Measurements from ENCODE around the gene HSD17B14.
"Not testable (repeated sequence)": the region's sequence is repeated elsewhere in the genome, so short reads cannot be mapped to it uniquely, and the experiment has no call there.

The HSD17B14 gene

GRCh38 chr19:48836089-48837017 lies at the start of gene HSD17B14:
TSS of gene HSD17B14 (minus strand) at chr19:48836491. CDS start at chr19:48836411, 80 bp downstream.
- peak; percentile 47 for DNase-seq (ENCODE audit: low spot score)

- DNase-seq (ENCODE audit: low spot score): no peak
These were observed 47.4 kb upstream of the HSD17B14 start for GRCh38 chr19:48883726-48884125.

- DNase-seq (ENCODE audit: low spot score): no peak
These were observed 45.7 kb upstream of the HSD17B14 start for GRCh38 chr19:48881741-48882657.

- not testable (repeated sequence) for DNase-seq (ENCODE audit: low spot score)
These were observed 43.4 kb upstream of the HSD17B14 start for GRCh38 chr19:48879696-48880095.

- no peak for DNase-seq (ENCODE audit: low spot score)
These were observed 42.8 kb upstream of the HSD17B14 start for GRCh38 chr19:48879025-48879637.

- DNase-seq (ENCODE audit: low spot score): peak; percentile 27
These were observed 42.1 kb upstream of the HSD17B14 start for GRCh38 chr19:48878196-48879024.

GRCh38 chr19:48877855-48878195 lies 41.5 kb upstream of the HSD17B14 start:
- DNase-seq (ENCODE audit: low spot score): no peak

- not testable (repeated sequence) for DNase-seq (ENCODE audit: low spot score)
These were observed 40.0 kb upstream of the HSD17B14 start for GRCh38 chr19:48876043-48876981.

GRCh38 chr19:48874303-48875135 lies 38.2 kb upstream of the HSD17B14 start:
- peak; percentile 54 for DNase-seq (ENCODE audit: low spot score)

GRCh38 chr19:48873476-48874302 lies 37.4 kb upstream of the HSD17B14 start:
- peak; percentile 19 for DNase-seq (ENCODE audit: low spot score)

- peak; percentile 88 for DNase-seq (ENCODE audit: low spot score)
These were observed 36.7 kb upstream of the HSD17B14 start for GRCh38 chr19:48872884-48873475.

- peak; percentile 96 for DNase-seq (ENCODE audit: low spot score)
These were observed 36.0 kb upstream of the HSD17B14 start, which contains the start of gene PPP1R15A for GRCh38 chr19:48872182-48872883. TSS of gene PPP1R15A (plus strand) at chr19:48872421. CDS start at chr19:48873234, 813 bp downstream.

GRCh38 chr19:48871471-48872181 lies 35.3 kb upstream of the HSD17B14 start:
- DNase-seq (ENCODE audit: low spot score): not testable (repeated sequence)

- no peak for DNase-seq (ENCODE audit: low spot score)
These were observed 33.8 kb upstream of the HSD17B14 start for GRCh38 chr19:48870048-48870447.

- peak; percentile 90 for DNase-seq (ENCODE audit: low spot score)
These were observed 32.0 kb upstream of the HSD17B14 start, which contains the start of gene PLEKHA4 for GRCh38 chr19:48868114-48868886. TSS of gene PLEKHA4 (minus strand) at chr19:48868617. CDS start at chr19:48867620, 997 bp downstream.

- DNase-seq (ENCODE audit: low spot score): peak; percentile 33
These were observed 31.4 kb upstream of the HSD17B14 start for GRCh38 chr19:48867746-48868113.

Measured in GM03348 (cell line).